K562 (cell line): Measurements from ENCODE around the gene GFI1. TPM values are rescaled to one million over a fixed set of nuclear protein-coding genes. Genes with fewer than 3 reads are reported as not detected.

Experiments used
- PHB ChIP-seq: fragments of 250-450 bp; sonication (Bioruptor Pico); IDR thresholded peaks from 2 replicates; pipeline ENCODE4 v1.5.0; 2021
- PKNOX1 ChIP-seq: fragments of 450-650 bp; IDR thresholded peaks from 2 replicates; pipeline ENCODE4 v1.6.1; 2016
- polyA plus RNA-seq, 8 experiments: library from polyadenylated mRNA; depleted of rRNA in 4 of 8; stranded (reverse) in 5 of 8; unstranded in 3 of 8; fragments of >200 nt; fragmentation: Nextera tagmentation in 2 of 8; fragmentation: Illumina TruSeq in 1 of 8; extraction: Ambion mirVana in 2 of 8; extraction: Trizol in 1 of 8; gene quantifications; 2 replicates each; pipeline versions ENCODE4 v1.2.1 to v1.2.3, GENCODE V29; 2011 to 2014; ENCODE audit warnings: inconsistent platforms in 1 of 8, missing spikeins in 1 of 8
- total RNA-seq, 7 experiments: library from RNA; depleted of rRNA in 6 of 7; stranded (reverse); fragments of >200 nt in 6 of 7; fragmentation: Illumina TruSeq in 2 of 7; extraction: Trizol in 2 of 7; gene quantifications; 2 replicates each; pipeline versions ENCODE4 v1.2.1 to v1.2.3, GENCODE V29; 2011 to 2021; ENCODE audit warnings: low replicate concordance in 1 of 7

The GFI1 gene
- total and polyA plus RNA-seq, 9 of the 15 experiments (the other 6 are each of a cell fraction or from before 2014, with no cell fraction given): 0.07 to 0.93 (median 0.46) TPM

GRCh38 chr1:92425617-92426016, 61.1 kb downstream of the GFI1 start (continued):
- TF ChIP-seq PKNOX1 (no peak), PHB (no peak)

Other genes starting within 250 kb of the GFI1 start
- 13.0 and 13.4 TPM in 2 replicates for gene GLMN, start 187.9 kb downstream of the GFI1 start, total RNA-seq (2014; rRNA removed)
- gene GLMN, start 187.9 kb downstream of the GFI1 start, total RNA-seq (2014; rRNA removed; fragmentation: Illumina TruSeq; extraction: Trizol): 24.8 and 25.9 TPM in 2 replicates
- 21.2 and 22.8 TPM in 2 replicates for gene GLMN, start 187.9 kb downstream of the GFI1 start, total RNA-seq (2015; rRNA removed; fragmentation: Illumina TruSeq; extraction: Trizol)
- gene GLMN, start 187.9 kb downstream of the GFI1 start, total RNA-seq (2021): 13.9 and 14.6 TPM in 2 replicates
- gene GLMN, start 187.9 kb downstream of the GFI1 start, polyA plus RNA-seq (2011; rRNA removed): 13.6 and 19.8 TPM in 2 replicates
- gene GLMN, start 187.9 kb downstream of the GFI1 start, polyA plus RNA-seq (2014; fragmentation: Illumina TruSeq; extraction: Trizol): 15.8 and 19.0 TPM in 2 replicates
- 10 to 100 TPM; 18.9 to 22.6 TPM for gene GLMN, start 187.9 kb downstream of the GFI1 start, polyA plus RNA-seq (2014; fragmentation: Nextera tagmentation; extraction: Ambion mirVana)
- gene GLMN, start 187.9 kb downstream of the GFI1 start, polyA plus RNA-seq (2014; rRNA removed): 16.3 and 18.9 TPM in 2 replicates
- 6.2 and 9.6 TPM in 2 replicates for gene RPAP2, start 187.9 kb downstream of the GFI1 start, total RNA-seq (2014; rRNA removed)
- 37.2 and 43.4 TPM in 2 replicates for gene RPAP2, start 187.9 kb downstream of the GFI1 start, total RNA-seq (2014; rRNA removed; fragmentation: Illumina TruSeq; extraction: Trizol)
- gene RPAP2, start 187.9 kb downstream of the GFI1 start, total RNA-seq (2015; rRNA removed; fragmentation: Illumina TruSeq; extraction: Trizol): 26.1 and 28.7 TPM in 2 replicates
- 26.1 and 27.4 TPM in 2 replicates for gene RPAP2, start 187.9 kb downstream of the GFI1 start, total RNA-seq (2021)
- 22.1 and 26.8 TPM in 2 replicates for gene RPAP2, start 187.9 kb downstream of the GFI1 start, polyA plus RNA-seq (2011; rRNA removed)
- gene RPAP2, start 187.9 kb downstream of the GFI1 start, polyA plus RNA-seq (2014; fragmentation: Illumina TruSeq; extraction: Trizol): 29.8 and 36.4 TPM in 2 replicates
- gene RPAP2, start 187.9 kb downstream of the GFI1 start, polyA plus RNA-seq (2014; fragmentation: Nextera tagmentation; extraction: Ambion mirVana): 10 to 100 TPM; 30.6 to 41.7 TPM
- 16.0 and 16.9 TPM in 2 replicates for gene RPAP2, start 187.9 kb downstream of the GFI1 start, polyA plus RNA-seq (2014; rRNA removed)